Kidney (tissue), 14 donors: ENCODE measurements around the gene MIB2. TPM values are rescaled to one million over a fixed set of nuclear protein-coding genes. Genes with fewer than 3 reads are reported as not detected.

Experiments
- DNase-seq, 5 donors: peaks; one replicate each; pipeline ENCODE4 v3.0.0-alpha.2; 2013 to 2020
- FAIRE-seq: peaks from 2 replicates; lab custom pipeline; 2012; peaks lifted over from hg19 to GRCh38; lab: Jason Lieb, UNC
- H3K27ac ChIP-seq, 2 donors: one replicate each; pipeline ENCODE4 v1.7.0; 2013; ENCODE audit warnings: low read depth in 2 of 2, low read length in 2 of 2, inconsistent platforms in 1 of 2
- H3K27me3 ChIP-seq: one replicate; pipeline ENCODE4 v1.7.1; 2013; ENCODE audit warnings: low read length, inconsistent platforms; ENCODE audit not compliant: control insufficient read depth, insufficient read depth
- H3K36me3 ChIP-seq, 3 donors: one replicate each; pipeline versions ENCODE4 v1.7.0 to v1.7.1; 2013; ENCODE audit warnings: low read length in 3 of 3, control low read depth in 1 of 3, inconsistent platforms in 1 of 3; ENCODE audit not compliant: insufficient read depth in 3 of 3, control insufficient read depth in 2 of 3
- H3K4me1 ChIP-seq, 3 donors: one replicate each; pipeline versions ENCODE4 v1.7.0 to v1.7.1; 2013; ENCODE audit warnings: low read length in 3 of 3, inconsistent platforms in 1 of 3, low read depth in 1 of 3; ENCODE audit not compliant: control insufficient read depth in 2 of 3, insufficient read depth in 2 of 3
- H3K4me3 ChIP-seq, 3 donors: one replicate each; pipeline versions ENCODE4 v1.7.0 to v1.8.1; 2013; ENCODE audit warnings: low read length in 3 of 3, control low read depth in 1 of 3, inconsistent platforms in 1 of 3
- H3K9ac ChIP-seq, 3 donors: one replicate each; pipeline versions ENCODE4 v1.7.0 to v1.7.1; 2013; ENCODE audit warnings: low read length in 3 of 3, control low read depth in 1 of 3, inconsistent platforms in 1 of 3
- H3K9me3 ChIP-seq, 3 donors: one replicate each; pipeline versions ENCODE4 v1.7.0 to v1.7.1; 2013; ENCODE audit warnings: low read length in 3 of 3, control low read depth in 1 of 3, inconsistent platforms in 1 of 3; ENCODE audit not compliant: control insufficient read depth in 2 of 3, insufficient read depth in 1 of 3
- CTCF ChIP-seq: IDR thresholded peaks from 3 replicates; pipeline ENCODE4 v1.5.1; 2012; ENCODE audit warnings: mild to moderate bottlenecking, moderate library complexity, borderline replicate concordance; ENCODE audit not compliant: insufficient read depth; ENCODE audit errors: extremely low read depth
- intact Hi-C: fragments of 100-400 bp; cut with DNase I; formaldehyde crosslinking; loops from one replicate; pipeline ENCODE4 v1.11.1; 2022
- polyA plus RNA-seq: library from polyadenylated mRNA; stranded (reverse); fragments of 350-450 nt; fragmentation: Illumina TruSeq; extraction: RNeasy Lipid Tissue Mini Kit (QIAGEN cat#74804); gene quantifications from one replicate; pipeline ENCODE4 v1.2.3, GENCODE V29; 2014; ENCODE audit warnings: low read depth, low replicate concordance; ENCODE audit not compliant: insufficient read depth
- total RNA-seq: library from RNA; stranded (reverse); fragmentation: NEBNext Ultra II Directional; extraction: Animal tissue kit (Norgen Biotek cat#: 25700); gene quantifications from one replicate; pipeline ENCODE4 v1.2.1, GENCODE V29; 2021
- donor health status: control.
- donor health status: control.
- donor health status: control.
- donor health status: control.
- donor health status: control.
- donor health status: DM: yes; HTN: yes; CAD: no.
- donor health status: Normal renal cell carcinoma (clear cell type).

MIB2 gene
- total and polyA plus RNA-seq, 2 donors from 2014 or later, result 35.6 to 61.6 TPM

- Histone ChIP-seq H3K27me3 (no peaks in the 10 kb centered on the region), H3K27ac (no peak overlapping the region), H3K4me1 (no peaks in the 10 kb centered on the region), H3K9ac (no peak overlapping the region), H3K36me3 (no peaks in the 10 kb centered on the region), H3K4me3 (no peak overlapping the region), H3K9me3 (no peaks in the 10 kb centered on the region)
- FAIRE-seq, result no peak
- intact Hi-C loops, result no loop called here
- DNase-seq, result peak in 2 of 5 donors; percentile 48 to 73
- TF ChIP-seq CTCF, result no peak
Observed at GRCh38 chr1:1626207-1627141, 11.2 kb downstream of the MIB2 start.

GRCh38 chr1:1627261-1627828 lies 12.0 kb downstream of the MIB2 start:
- DNase-seq, result peak in 1 of 5 donors; percentile 50
- Histone ChIP-seq H3K4me3 (no peak overlapping the region), H3K9me3 (no peaks in the 10 kb centered on the region), H3K27me3 (no peaks in the 10 kb centered on the region), H3K36me3 (no peaks in the 10 kb centered on the region), H3K27ac (no peak overlapping the region), H3K9ac (no peak overlapping the region), H3K4me1 (no peaks in the 10 kb centered on the region)
- TF ChIP-seq CTCF, result no peak
- no peak for FAIRE-seq
- intact Hi-C loops, result no loop called here

GRCh38 chr1:1627829-1628753 lies 12.8 kb downstream of the MIB2 start:
- Histone ChIP-seq H3K4me1 (no peaks in the 10 kb centered on the region), H3K9ac (no peak overlapping the region), H3K4me3 (no peak overlapping the region), H3K27me3 (no peaks in the 10 kb centered on the region), H3K27ac (no peak overlapping the region), H3K9me3 (no peaks in the 10 kb centered on the region), H3K36me3 (no peaks in the 10 kb centered on the region)
- FAIRE-seq (no peak), DNase-seq (peak in 3 of 5 donors; percentile 10 to 79 (median 59))
- TF ChIP-seq CTCF, result no peak
- intact Hi-C loops, result no loop called here
